Psoas muscle (tissue), 8 donors: ENCODE measurements around the gene OASL. TPM values are rescaled to one million over a fixed set of nuclear protein-coding genes. Genes with fewer than 3 reads are reported as not detected.

Source experiments
- ATAC-seq, 4 donors: fragments of 200-7000 bp; cut with Tn5 transposase; one replicate each; pipeline ENCODE4 v1.9.1; 2020; ENCODE audit warnings: moderate library complexity in 3 of 4, mild to moderate bottlenecking in 2 of 4
- DNase-seq, 2 donors: peaks; one replicate each; pipeline ENCODE4 v3.0.0-alpha.2; 2020
- H3K27ac ChIP-seq: fragments of 200-600 bp; one replicate; pipeline ENCODE4 v1.8.0; 2022
- H3K27me3 ChIP-seq, 3 donors: fragments of 200-600 bp in 1 of 3; one replicate each; pipeline versions ENCODE4 v1.6.1 to v1.8.0; 2013 to 2022; ENCODE audit warnings: low read length in 2 of 3, mild to moderate bottlenecking in 2 of 3, moderate library complexity in 1 of 3; ENCODE audit not compliant: insufficient read depth in 3 of 3
- H3K36me3 ChIP-seq, 2 donors: fragments of 200-600 bp in 1 of 2; one replicate each; pipeline versions ENCODE4 v1.6.1 to v1.8.0; 2013 to 2022; ENCODE audit warnings: low read depth in 1 of 2, mild to moderate bottlenecking in 1 of 2, moderate library complexity in 1 of 2; ENCODE audit not compliant: insufficient read depth in 1 of 2
- H3K4me1 ChIP-seq: fragments of 200-600 bp; one replicate; pipeline ENCODE4 v1.8.0; 2022
- H3K4me3 ChIP-seq: fragments of 200-600 bp; one replicate; pipeline ENCODE4 v1.8.0; 2022; ENCODE audit warnings: mild to moderate bottlenecking
- H3K9me3 ChIP-seq: fragments of 200-600 bp; one replicate; pipeline ENCODE4 v1.8.0; 2022
- WGBS, 3 donors: extraction: QIAGEN DNeasy Blood & Tissue Kit; methylation state at CpG; one replicate each; pipeline versions ENCODE4 v1.1.6 to v1.1.7; 2013; 5-methylcytosine and 5-hydroxymethylcytosine counted together
- intact Hi-C, 2 donors: fragments of 100-400 bp; cut with DNase I; formaldehyde crosslinking; loops; one replicate each; pipeline versions ENCODE4 v1.11.0 to v1.14.2; 2022
- polyA plus RNA-seq, 3 donors: library from polyadenylated mRNA; stranded (reverse); fragments of 200-250 nt; gene quantifications; one replicate each; pipeline ENCODE4 v1.2.3, GENCODE V29; 2013
- total RNA-seq, 4 donors: library from RNA; stranded (reverse); fragmentation: NEBNext Ultra II Directional in 2 of 4; extraction: Animal tissue kit (Norgen Biotek cat#: 25700) in 2 of 4; gene quantifications; one replicate each; pipeline versions ENCODE4 v1.2.1 to v1.2.4, GENCODE V29; 2021 to 2023
- TF ChIP-seq, protein P1 (sequence below): fragments of 200-600 bp; IDR thresholded peaks from one replicate; pipeline ENCODE4 v1.8.0; 2022; ENCODE audit warnings: antibody characterized with exemption
- donor health status: healthy with polysubstance abuse.
- donor health status: DM: no; HTN: no; CAD: no; lungs with moderate emphysema.
- donor health status: Bipolar disorder and iron deficiency.
- donor health status: healthy.
- donor health status: DM: yes; HTN: yes; CAD: no.
- donor health status: DM: no; HTN: no; CAD: no.
- donor health status: DM: no; HTN: no; CAD: no.
- donor health status: DM: yes; HTN: yes; CAD: no.

Gene OASL
- total and polyA plus RNA-seq, 7 donors = 0.15 to 0.30 (median 0.28) TPM; not detected in 1

DNA sequence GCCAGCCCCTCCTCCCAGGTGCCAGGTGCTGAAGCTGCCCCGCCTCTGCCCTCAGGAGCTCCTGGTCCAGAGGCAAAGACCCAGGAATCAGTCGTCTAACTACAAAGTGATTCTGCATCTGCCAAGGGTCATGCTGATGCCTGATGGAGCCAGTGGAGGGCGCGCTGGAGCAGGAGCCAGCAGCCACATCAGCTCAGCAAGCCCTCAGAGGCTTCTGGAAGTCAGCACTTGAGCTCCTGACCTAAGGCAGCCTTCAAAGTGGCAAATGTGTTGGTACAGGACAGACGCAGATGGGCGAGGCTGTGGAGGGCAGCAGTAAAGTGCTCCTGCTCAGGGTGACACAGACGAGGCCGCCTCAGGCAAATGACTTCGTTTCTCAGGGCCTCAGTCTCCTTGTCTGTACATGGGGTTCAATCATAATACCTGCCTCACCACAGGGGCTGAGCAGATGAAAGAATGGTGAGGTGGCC is 33.7 kb downstream of the OASL start:
- no peak for ATAC-seq
- WGBS, 3 donors = 65 to 68% (median 67%) methylated on average over 9 of the region's 9 CpGs

DNA sequence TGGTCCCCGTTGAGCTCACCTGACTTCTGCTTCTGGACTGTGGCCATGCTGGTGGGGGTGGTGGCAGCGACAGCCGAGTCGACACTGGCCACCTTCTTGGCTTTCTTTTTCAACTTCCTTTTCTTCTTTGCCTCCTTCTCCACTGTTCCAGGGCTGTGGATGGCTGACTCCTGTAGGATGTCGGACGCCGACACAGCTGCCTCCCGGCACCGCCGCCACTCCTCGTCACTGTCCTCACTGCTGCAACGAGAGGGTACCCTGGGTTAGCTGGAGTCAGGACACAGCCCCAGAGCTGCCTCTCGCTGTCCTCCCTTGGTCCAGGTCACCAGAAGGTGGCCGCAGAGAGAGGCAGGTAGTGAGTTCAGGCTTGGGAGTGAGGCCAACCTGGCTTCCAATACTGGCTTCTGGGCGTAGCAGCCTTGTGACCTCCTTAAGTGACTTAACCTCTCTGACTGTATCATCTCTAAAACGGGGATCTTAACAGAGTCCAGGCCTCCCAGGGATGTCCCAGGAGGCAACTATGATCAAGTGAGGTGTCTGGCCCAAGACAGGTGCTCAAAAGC is 34.7 kb downstream of the OASL start:
- 91 to 92% (median 92%) methylated on average over 16 of the region's 16 CpGs for WGBS, 3 donors
- intact Hi-C loops = no loop called here
- no peak for DNase-seq
- H3K4me1 ChIP-seq = no peaks in the 10 kb centered on the region
- TF ChIP-seq, protein P1, sequence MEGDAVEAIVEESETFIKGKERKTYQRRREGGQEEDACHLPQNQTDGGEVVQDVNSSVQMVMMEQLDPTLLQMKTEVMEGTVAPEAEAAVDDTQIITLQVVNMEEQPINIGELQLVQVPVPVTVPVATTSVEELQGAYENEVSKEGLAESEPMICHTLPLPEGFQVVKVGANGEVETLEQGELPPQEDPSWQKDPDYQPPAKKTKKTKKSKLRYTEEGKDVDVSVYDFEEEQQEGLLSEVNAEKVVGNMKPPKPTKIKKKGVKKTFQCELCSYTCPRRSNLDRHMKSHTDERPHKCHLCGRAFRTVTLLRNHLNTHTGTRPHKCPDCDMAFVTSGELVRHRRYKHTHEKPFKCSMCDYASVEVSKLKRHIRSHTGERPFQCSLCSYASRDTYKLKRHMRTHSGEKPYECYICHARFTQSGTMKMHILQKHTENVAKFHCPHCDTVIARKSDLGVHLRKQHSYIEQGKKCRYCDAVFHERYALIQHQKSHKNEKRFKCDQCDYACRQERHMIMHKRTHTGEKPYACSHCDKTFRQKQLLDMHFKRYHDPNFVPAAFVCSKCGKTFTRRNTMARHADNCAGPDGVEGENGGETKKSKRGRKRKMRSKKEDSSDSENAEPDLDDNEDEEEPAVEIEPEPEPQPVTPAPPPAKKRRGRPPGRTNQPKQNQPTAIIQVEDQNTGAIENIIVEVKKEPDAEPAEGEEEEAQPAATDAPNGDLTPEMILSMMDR = no peak
- peak in 1 of 4 donors; percentile 28 for ATAC-seq
- H3K36me3 ChIP-seq = peaks cover 7 to 80% of the 10 kb centered on the region in 2 donors
- no peaks in the 10 kb centered on the region for H3K9me3 ChIP-seq
- no peaks in the 10 kb centered on the region for H3K27me3 ChIP-seq
- no peak overlapping the region for H3K27ac ChIP-seq
- no peak overlapping the region for H3K4me3 ChIP-seq

More for the DNA sequence above, 33.7 kb downstream of the OASL start:
- H3K9me3 ChIP-seq = no peaks in the 10 kb centered on the region
- peaks cover 8 to 90% of the 10 kb centered on the region in 2 donors for H3K36me3 ChIP-seq
- TF ChIP-seq, protein P1 = peak; percentile 25
- DNase-seq = no peak
- no peak overlapping the region for H3K4me3 ChIP-seq
- H3K27me3 ChIP-seq = no peaks in the 10 kb centered on the region
- no peaks in the 10 kb centered on the region for H3K4me1 ChIP-seq
- H3K27ac ChIP-seq = no peak overlapping the region
- intact Hi-C loops = no loop called here

DNA sequence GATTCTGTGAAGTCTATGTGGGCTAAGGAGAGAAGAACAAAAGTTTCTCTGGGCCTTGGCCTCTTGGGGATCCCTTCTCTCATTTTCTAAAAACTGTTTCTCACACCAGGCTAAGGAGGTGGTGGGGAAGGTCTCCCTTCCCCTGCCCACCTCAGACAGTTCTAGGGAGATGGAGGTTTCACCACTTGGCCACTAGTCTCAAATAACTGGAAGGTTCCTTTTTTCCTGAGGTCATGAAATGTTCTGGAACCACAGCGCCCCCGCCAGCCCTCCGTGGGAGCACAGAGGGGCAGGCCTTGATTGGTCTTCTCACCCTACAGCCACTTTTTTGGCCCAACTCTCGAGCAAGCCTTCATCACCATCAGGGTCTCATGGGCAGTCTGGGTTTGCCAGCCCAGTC is 35.4 kb downstream of the OASL start:
- TF ChIP-seq, protein P1 = no peak
- no peak for DNase-seq
- H3K36me3 ChIP-seq = peaks cover 5 to 73% of the 10 kb centered on the region in 2 donors
- intact Hi-C loops = no loop called here
- H3K4me3 ChIP-seq = no peak overlapping the region
- 86 to 89% (median 87%) methylated on average over 4 of the region's 4 CpGs for WGBS, 3 donors
- H3K27me3 ChIP-seq = no peaks in the 10 kb centered on the region
- no peaks in the 10 kb centered on the region for H3K4me1 ChIP-seq
- H3K27ac ChIP-seq = no peak overlapping the region
- no peaks in the 10 kb centered on the region for H3K9me3 ChIP-seq
- no peak for ATAC-seq

DNA sequence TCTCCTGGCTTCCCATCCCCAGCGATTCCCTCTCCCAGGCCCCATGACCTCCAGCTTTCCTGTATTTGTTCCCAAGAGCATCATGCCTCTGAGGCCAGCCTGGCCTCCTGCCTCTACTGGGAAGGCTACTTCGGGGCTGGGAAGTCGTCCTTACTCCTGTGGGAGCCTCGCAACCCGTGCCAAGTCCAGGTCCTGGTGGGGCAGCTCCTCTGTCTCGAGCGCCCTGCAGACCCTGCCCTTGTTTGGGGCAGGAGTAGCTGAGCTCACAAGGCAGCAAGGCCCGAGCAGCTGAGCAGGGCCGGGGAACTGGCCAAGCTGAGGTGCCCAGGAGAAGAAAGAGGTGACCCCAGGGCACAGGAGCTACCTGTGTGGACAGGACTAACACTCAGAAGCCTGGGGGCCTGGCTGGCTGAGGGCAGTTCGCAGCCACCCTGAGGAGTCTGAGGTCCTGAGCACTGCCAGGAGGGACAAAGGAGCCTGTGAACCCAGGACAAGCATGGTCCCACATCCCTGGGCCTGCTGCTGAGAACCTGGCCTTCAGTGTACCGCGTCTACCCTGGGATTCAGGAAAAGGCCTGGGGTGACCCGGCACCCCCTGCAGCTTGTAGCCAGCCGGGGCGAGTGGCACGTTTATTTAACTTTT is 37.1 kb downstream of the OASL start:
- no peak for DNase-seq
- H3K9me3 ChIP-seq = no peaks in the 10 kb centered on the region
- no peak overlapping the region for H3K27ac ChIP-seq
- H3K27me3 ChIP-seq = peaks cover 0 to 5% (median 0%) of the 10 kb centered on the region in 3 donors
- intact Hi-C loops = no loop called here
- TF ChIP-seq, protein P1 = no peak
- H3K4me1 ChIP-seq = no peaks in the 10 kb centered on the region
- H3K36me3 ChIP-seq = peaks cover 0 to 56% of the 10 kb centered on the region in 2 donors
- H3K4me3 ChIP-seq = no peak overlapping the region
- 83 to 87% (median 87%) methylated on average over 16 of the region's 16 CpGs for WGBS, 3 donors
- ATAC-seq = no peak
